Cerebellar nuclear complex (tissue), 1 donor: ENCODE measurements around the gene HSPA2.
"Not testable (repeated sequence)": the region's sequence is repeated elsewhere in the genome, so short reads cannot be mapped to it uniquely, and the experiment has no call there.

Experiments used
- DNase-seq, 2 experiments: peaks; one replicate each; lab custom pipeline; 2025; lab: John Stamatoyannopoulos, UW

Gene HSPA2

DNA sequence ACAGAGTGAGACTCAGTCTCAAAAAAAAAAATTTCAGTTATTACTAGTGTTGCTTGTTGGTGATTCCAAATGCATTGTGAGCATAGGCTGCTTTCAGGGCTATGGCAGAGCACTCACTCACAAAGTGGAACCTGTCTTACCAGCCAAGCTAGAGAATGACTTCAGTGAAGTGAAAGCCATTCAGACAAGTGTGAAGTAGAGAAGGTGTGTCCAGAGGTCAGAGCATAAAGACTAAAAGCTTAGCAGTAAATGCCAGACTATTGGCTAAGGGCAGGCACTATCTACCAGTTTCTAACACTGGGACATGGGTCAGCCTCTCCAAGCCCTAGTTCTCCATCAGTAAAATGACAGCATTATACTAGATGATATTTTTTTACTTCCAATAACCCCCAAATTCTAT lies 21.9 kb downstream of the HSPA2 start:
- no peak for DNase-seq

DNA sequence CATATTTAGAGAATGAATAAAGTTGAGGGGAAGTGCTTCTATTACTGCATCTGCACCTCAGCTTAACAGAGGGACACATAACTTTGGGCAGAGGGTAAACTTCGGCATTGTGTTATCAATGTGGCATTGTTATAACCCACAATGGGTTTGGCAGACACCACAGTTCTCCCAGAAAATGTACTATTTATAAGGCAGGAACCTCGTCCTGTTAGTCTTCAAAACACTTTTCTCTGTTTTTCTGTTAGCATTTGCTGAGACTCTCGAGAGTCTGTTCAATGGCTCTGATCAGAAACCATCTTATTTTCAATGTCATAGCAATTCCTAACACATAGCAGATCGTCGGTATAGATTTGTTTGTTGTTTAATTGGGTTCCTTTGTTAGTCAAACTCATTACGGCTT lies 23.2 kb downstream of the HSPA2 start:
- no peak for DNase-seq

DNA sequence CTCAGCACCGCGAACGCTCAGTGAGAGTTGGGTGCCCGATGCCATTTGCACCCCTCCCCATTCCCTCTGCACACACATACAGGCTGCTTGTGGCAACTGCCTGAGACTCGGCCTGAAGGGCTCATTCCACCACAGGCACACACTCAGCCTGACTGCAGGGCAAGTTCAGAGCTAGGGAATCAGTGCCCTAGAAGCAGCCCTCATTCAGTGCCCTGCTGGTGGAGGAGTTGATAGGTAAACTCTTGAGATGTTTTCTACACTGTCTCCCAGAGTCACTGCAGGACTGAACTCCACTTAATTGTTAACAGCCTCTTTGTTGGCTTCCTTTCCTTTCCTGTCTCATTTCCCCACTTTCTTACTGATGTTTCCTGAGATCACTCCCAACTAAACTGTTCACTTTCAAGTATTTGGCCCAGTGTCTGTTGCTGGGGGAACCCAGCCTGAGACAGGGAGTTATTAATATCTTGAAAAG lies 26.1 kb downstream of the HSPA2 start:
- DNase-seq, result no peak

DNA sequence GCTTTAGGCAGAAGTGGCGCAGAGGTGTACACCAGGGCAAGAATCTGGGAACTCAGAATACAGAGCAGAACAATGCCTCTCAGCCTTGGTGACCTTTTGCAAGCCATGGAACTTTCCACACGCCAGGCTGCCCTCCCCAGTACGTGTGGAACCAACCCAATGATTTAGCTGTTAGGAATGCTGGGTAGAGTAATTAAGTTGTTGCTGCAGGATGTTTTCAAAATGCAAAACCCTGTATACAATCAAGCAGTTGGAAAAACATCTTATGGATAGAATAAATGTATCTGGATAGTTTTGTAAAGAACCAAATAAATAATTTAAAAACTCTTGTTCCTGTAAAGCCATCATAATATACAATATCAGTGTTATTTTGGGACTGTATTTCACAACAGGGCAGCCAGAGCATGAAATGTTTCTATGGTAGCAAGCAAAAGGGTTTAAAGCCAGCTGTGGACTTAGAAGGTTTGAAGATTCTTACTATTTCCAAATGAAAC lies 28.6 kb downstream of the HSPA2 start:
- DNase-seq, result no peak

DNA sequence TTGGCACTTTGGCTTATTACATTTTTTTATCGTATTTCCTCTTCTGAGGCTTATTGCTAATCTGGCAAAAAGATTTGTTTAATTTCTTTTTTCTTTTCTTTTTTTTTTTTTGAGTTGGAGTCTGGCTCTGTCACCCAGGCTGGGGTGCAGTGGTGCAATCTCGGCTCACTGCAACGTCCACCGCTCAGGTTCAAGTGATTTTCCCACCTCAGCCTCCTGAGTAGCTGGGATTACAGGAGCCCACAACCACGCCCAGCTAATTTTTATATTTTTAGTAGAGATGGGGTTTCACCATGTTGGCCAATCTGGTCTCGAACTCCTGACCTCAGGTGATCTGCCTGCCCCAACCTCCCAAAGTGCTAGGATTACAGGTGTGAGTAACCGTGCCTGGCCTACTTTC lies 29.1 kb downstream of the HSPA2 start:
- DNase-seq, result not testable (repeated sequence)

DNA sequence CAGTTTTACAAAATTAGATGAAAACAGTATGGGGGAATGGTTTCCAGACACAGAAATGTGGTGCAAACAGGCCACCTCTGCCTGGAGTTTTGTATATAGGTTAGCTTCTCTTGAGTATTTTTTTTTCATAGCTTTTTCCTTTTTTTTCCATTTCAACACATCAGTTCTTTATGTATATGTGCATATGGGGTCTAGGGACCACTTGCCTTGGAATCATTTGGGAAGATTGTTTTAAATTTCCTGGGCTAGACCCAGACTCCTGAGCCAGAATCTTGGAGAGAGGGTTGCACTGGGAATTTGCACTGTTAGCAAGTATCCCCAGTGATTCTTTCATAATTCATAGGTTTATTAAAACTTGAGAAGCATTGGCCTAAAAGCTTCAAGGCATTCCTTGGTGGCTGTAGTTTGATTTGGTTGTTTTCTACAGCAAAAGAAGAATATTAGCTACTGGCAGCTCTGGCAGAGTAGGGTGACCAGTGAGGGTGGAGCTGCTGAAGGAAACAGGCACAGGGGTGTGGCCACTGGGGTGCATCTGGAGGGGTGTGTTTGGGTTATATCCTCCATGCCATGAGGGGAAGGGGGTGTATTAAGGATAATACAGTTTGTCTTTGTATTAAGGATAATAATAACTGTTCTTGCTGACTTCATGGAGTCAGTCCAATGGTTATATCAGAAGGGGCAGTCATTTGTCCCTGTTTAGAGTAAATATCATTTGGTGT lies 32.0 kb downstream of the HSPA2 start:
- no peak for DNase-seq

DNA sequence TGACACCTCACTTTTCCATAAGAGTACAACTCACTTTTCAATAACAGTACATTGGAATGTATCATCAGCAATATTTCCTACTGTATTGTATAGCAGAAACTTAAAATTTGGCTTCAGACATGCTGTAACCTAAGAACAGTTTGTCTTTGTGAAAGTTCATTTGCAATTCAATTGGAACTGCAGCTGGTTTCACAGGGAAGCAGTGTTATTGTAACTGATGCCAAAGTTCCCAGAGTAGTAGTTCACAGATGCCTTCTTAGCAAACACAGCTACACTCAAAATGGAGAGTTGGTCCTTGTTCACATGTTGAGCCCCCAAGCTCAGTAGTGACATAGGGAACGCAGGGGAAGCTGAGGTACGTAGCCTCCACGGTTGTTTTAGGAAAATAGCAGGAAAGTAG lies 32.6 kb downstream of the HSPA2 start:
- DNase-seq, result no peak

DNA sequence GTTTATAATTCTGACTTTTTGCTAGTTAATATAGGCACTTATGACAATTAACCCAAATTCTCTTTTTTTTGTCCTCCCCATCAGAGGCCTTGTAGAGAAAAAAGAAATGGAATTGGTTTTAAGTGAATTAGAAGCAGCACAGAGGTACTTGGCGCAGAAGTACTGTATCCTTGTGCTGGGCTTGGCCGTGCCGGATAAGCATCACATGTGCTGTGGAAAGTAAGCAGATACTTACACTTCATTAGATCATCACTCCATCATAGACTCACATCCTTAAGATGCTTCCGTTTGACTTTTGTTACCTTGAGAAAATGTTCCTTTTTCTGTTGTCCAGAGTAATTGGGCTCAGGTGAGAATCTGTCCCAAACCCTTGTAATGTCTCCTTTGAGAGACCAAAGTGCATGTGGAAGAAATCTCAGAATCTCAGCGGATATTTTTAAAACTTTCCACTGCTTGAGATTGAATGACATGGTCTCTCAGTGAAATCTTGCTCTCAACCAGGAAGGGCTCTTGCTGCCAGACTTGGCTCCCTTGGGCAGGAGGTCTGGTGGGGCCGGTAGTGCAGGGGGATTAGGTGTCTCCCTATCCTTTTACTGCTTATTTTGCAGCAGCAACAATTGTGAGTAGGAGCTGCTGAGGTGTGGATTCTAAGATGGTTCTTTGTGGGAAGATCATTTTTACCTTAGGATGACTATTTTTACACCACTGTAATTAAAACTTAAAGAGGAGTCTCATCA lies 34.0 kb downstream of the HSPA2 start:
- no peak for DNase-seq

DNA sequence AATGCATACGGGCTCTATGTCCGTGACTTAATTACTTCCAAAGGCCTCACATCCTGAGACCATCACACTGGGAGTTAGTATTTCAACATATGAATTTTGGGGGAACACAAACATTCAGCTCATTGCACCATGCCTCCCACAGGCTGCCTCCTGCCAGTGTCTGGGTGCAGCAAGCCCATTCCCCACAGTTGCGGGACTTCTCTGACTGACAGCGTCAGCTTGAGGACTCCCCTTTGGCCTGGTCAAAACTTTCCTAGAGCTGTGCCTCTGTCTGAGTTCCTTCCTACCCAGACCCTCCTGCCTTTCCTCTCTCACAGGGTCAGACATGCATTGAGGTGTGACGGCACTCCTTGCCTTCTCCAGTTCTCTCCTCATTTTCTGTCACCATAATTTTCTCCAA lies 36.7 kb downstream of the HSPA2 start:
- no peak for DNase-seq

DNA sequence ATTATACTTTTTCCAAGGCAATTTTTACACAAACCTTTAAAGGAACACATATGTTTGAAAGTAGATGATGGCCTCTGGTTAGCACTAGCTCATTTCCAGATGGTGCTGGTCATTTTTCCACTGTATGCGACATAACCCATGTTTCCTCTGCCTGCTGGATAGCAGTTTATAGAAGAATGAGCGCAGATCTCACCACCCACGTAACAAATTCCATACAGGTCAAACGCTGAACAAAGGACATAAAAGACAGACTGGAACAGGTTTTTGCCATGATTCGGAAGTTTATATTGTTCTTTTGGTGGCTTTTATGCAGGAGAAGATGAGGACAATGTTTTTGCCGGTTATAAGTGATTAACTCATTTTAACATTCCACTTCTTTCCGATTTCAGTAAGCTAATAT lies 39.9 kb downstream of the HSPA2 start:
- no peak for DNase-seq

DNA sequence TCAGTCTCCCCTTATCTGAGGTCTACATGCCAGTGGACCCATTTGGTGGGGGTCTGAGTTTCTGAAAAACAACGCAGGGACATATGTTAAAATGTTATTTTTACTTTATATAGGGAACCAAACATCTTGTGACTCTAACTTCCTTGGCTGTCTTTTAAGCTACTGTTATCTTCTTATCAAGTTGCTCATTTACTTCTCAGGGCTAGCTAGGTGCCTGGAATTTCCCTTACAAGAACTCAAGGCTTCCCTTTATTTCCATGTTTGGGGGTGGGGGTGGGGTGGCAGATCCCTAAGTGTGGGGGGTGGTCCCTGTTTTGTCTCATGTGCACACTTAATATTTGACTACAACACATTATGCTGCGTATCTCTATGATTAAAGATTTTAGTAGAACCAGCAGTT lies 40.8 kb downstream of the HSPA2 start:
- no peak for DNase-seq

DNA sequence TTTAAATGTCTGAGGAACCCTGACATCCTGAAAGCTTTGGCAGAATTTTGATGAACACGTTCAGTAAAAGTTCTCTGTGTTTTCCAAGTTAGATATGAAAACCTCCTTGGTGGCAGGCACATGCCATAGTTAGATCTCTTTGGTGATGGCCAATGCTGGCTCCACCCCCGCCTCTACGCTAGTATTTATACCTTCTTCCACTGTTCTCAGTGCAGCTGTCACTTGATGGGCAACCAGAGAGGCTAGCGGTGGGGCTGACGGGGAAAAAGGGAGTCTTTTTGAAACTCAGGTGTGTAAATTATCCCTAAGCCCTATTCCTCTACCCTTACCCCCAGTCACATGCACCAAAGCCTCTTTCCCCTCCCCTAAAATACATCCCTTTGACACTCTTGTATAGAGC lies 41.3 kb downstream of the HSPA2 start:
- DNase-seq, result no peak

DNA sequence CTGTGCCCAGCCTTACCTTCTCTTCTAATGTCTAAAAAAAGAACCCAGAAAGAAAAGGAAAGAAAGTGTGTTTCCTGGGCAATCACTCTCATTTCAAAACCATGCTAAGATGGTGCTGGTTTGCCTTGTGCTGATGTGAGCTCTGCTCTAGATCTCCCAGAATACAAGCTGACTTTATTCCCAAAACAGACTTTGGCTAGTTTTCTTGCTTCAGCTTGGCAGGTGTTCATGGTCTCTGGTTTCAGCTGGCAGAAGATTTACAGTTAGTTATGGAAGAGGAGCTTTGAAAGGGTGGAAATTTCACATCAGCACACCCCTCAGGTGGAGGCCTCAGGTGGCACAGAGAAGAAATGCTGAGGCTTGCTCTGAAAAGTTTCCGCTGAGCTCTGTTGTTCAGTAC lies 43.6 kb downstream of the HSPA2 start:
- DNase-seq, result no peak

DNA sequence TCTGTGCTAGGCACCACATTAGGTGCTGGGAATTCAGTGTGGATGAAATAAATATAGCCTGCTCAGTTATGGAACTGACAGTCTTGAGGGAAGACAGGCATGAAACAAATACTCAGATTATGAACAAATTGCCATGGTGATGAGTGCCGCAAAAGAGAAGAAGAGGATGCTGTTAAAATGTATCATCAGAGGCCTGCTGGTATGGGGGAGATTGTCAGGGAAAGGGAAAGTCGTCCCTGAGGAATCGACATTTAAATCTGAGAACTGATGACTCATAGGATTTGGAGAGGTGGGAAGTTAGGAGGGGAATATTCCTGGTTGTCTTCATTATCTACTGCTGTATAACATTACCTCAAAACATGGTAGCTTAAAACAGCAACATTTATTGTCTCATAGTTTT lies 51.3 kb downstream of the HSPA2 start:
- no peak for DNase-seq
